ENCODE data around the gene CACNA1S. TPM values are rescaled to one million over a fixed set of nuclear protein-coding genes. Genes with fewer than 3 reads are reported as not detected.

CACNA1S gene
- polyA plus RNA-seq, 1 experiment = not detected

GRCh38 chr1:201146626-201147390, 34.6 kb upstream of the CACNA1S start:
- TF ChIP-seq CTCF (IDR thresholded peaks at IDR 0.05; ENCODE audit: low read depth, low read length) = no peak
- no peak for DNase-seq (ENCODE audit: low read depth, low spot score)
- H3K9me3 ChIP-seq (ENCODE audit: control insufficient read depth, insufficient read depth, low read length) = no peaks in the 10 kb centered on the region
- ChIA-PET POLR2A (no interaction called here), CTCF (interaction anchor here (0.8 to 1.1 kb wide), 2 partner anchors 11 to 28 kb away, joined by 3 read pairs; no protein-coding TSS in a partner anchor)
- no peak overlapping the region for H3K27ac ChIP-seq (ENCODE audit: low read depth, low read length)
- H3K4me3 ChIP-seq (ENCODE audit: low read depth, low read length) = no peak overlapping the region
- no peaks in the 10 kb centered on the region for H3K27me3 ChIP-seq (ENCODE audit: control insufficient read depth, insufficient read depth, low read length)

GRCh38 chr1:201145816-201146215, 33.6 kb upstream of the CACNA1S start:
- ChIA-PET POLR2A (no interaction called here), CTCF (no interaction called here)
- no peak for DNase-seq (ENCODE audit: low read depth, low spot score)
- Histone ChIP-seq H3K4me3 (ENCODE audit: low read depth, low read length) (no peak overlapping the region), H3K27ac (ENCODE audit: low read depth, low read length) (no peak overlapping the region), H3K9me3 (ENCODE audit: control insufficient read depth, insufficient read depth, low read length) (no peaks in the 10 kb centered on the region), H3K27me3 (ENCODE audit: control insufficient read depth, insufficient read depth, low read length) (no peaks in the 10 kb centered on the region)
- no peak for TF ChIP-seq CTCF (IDR thresholded peaks at IDR 0.05; ENCODE audit: low read depth, low read length)

GRCh38 chr1:201145132-201145531, 32.9 kb upstream of the CACNA1S start:
- ChIA-PET POLR2A (no interaction called here), CTCF (no interaction called here)
- Histone ChIP-seq H3K9me3 (ENCODE audit: control insufficient read depth, insufficient read depth, low read length) (no peaks in the 10 kb centered on the region), H3K27me3 (ENCODE audit: control insufficient read depth, insufficient read depth, low read length) (no peaks in the 10 kb centered on the region), H3K27ac (ENCODE audit: low read depth, low read length) (no peak overlapping the region), H3K4me3 (ENCODE audit: low read depth, low read length) (no peak overlapping the region)
- DNase-seq (ENCODE audit: low read depth, low spot score) = no peak
- no peak for TF ChIP-seq CTCF (IDR thresholded peaks at IDR 0.05; ENCODE audit: low read depth, low read length)

GRCh38 chr1:201144701-201145100, 32.5 kb upstream of the CACNA1S start:
- Histone ChIP-seq H3K4me3 (ENCODE audit: low read depth, low read length) (no peak overlapping the region), H3K27ac (ENCODE audit: low read depth, low read length) (no peak overlapping the region), H3K9me3 (ENCODE audit: control insufficient read depth, insufficient read depth, low read length) (no peaks in the 10 kb centered on the region), H3K27me3 (ENCODE audit: control insufficient read depth, insufficient read depth, low read length) (no peaks in the 10 kb centered on the region)
- no peak for DNase-seq (ENCODE audit: low read depth, low spot score)
- ChIA-PET POLR2A (no interaction called here), CTCF (no interaction called here)
- no peak for TF ChIP-seq CTCF (IDR thresholded peaks at IDR 0.05; ENCODE audit: low read depth, low read length)

- H3K4me3 ChIP-seq (ENCODE audit: low read depth, low read length) = no peak overlapping the region
- DNase-seq (ENCODE audit: low read depth, low spot score) = no peak
- ChIA-PET CTCF (no interaction called here), POLR2A (no interaction called here)
- no peaks in the 10 kb centered on the region for H3K27me3 ChIP-seq (ENCODE audit: control insufficient read depth, insufficient read depth, low read length)
- no peak overlapping the region for H3K27ac ChIP-seq (ENCODE audit: low read depth, low read length)
- H3K9me3 ChIP-seq (ENCODE audit: control insufficient read depth, insufficient read depth, low read length) = no peaks in the 10 kb centered on the region
- no peak for TF ChIP-seq CTCF (IDR thresholded peaks at IDR 0.05; ENCODE audit: low read depth, low read length)
These were observed 31.8 kb upstream of the CACNA1S start for GRCh38 chr1:201143726-201144635.

All from AG04450 (cell line).